NT2/D1 (cell line): ENCODE results near the gene CNTLN.
"Not testable (repeated sequence)": the region's sequence is repeated elsewhere in the genome, so short reads cannot be mapped to it uniquely, and the experiment has no call there.

Experiments used
- DNase-seq: peaks from one replicate; pipeline ENCODE4 v3.0.0-alpha.2; 2011; ENCODE audit warnings: low read depth, low spot score
- H3K27me3 ChIP-seq: 2 replicates; pipeline ENCODE4 v1.6.0; 2011; ENCODE audit warnings: mild to moderate bottlenecking; ENCODE audit not compliant: insufficient read length, insufficient read depth
- H3K36me3 ChIP-seq: 2 replicates; pipeline ENCODE4 v1.6.1; 2011; ENCODE audit warnings: mild to moderate bottlenecking, low read length, mixed read lengths; ENCODE audit not compliant: insufficient read depth, insufficient read length
- H3K4me1 ChIP-seq: 2 replicates; pipeline ENCODE4 v1.5.1; 2011; ENCODE audit not compliant: insufficient read depth, insufficient read length
- H3K4me3 ChIP-seq: 2 replicates; pipeline ENCODE4 v1.5.1; 2011; ENCODE audit warnings: low read depth; ENCODE audit not compliant: insufficient read length
- H3K9ac ChIP-seq: 2 replicates; pipeline ENCODE4 v1.6.0; 2011; ENCODE audit warnings: low read depth; ENCODE audit not compliant: insufficient read length
- H3K9me3 ChIP-seq: 2 replicates; pipeline ENCODE4 v1.5.1; 2011; ENCODE audit warnings: mild to moderate bottlenecking, low read length; ENCODE audit not compliant: insufficient read depth
- SUZ12 ChIP-seq: IDR thresholded peaks from 2 replicates; pipeline ENCODE4 v1.6.1; 2011; ENCODE audit not compliant: insufficient read length, insufficient read depth; ENCODE audit errors: extremely low read depth
- YY1 ChIP-seq: IDR thresholded peaks from 2 replicates; pipeline ENCODE4 v1.6.1; 2011; ENCODE audit not compliant: insufficient read length, insufficient read depth
- ZNF274 ChIP-seq: IDR thresholded peaks from 2 replicates; pipeline ENCODE4 v1.6.1; 2011; ENCODE audit warnings: mild to moderate bottlenecking, low read depth, low read length

The CNTLN gene

GRCh38 chr9:17422994-17423680, 288.3 kb downstream of the CNTLN start:
- no peaks in the 10 kb centered on the region for H3K27me3 ChIP-seq
- no peak for TF ChIP-seq ZNF274
- no peak for TF ChIP-seq SUZ12
- TF ChIP-seq YY1: no peak
- DNase-seq: no peak
- H3K9me3 ChIP-seq: no peaks in the 10 kb centered on the region
- no peak overlapping the region for H3K9ac ChIP-seq
- H3K4me1 ChIP-seq: no peaks in the 10 kb centered on the region
- no peak overlapping the region for H3K4me3 ChIP-seq
- H3K36me3 ChIP-seq: no peaks in the 10 kb centered on the region

GRCh38 chr9:17423681-17424011, 288.8 kb downstream of the CNTLN start:
- no peak overlapping the region for H3K9ac ChIP-seq

GRCh38 chr9:17425384-17425783, 290.5 kb downstream of the CNTLN start:
- Histone ChIP-seq H3K9me3 (no peaks in the 10 kb centered on the region), H3K9ac (no peak overlapping the region), H3K27me3 (no peaks in the 10 kb centered on the region), H3K4me1 (no peaks in the 10 kb centered on the region), H3K36me3 (no peaks in the 10 kb centered on the region), H3K4me3 (no peak overlapping the region)
- DNase-seq: no peak
- TF ChIP-seq SUZ12 (no peak), ZNF274 (no peak), YY1 (no peak)

More at GRCh38 chr9:17423681-17424011, 288.8 kb downstream of the CNTLN start:
- no peaks in the 10 kb centered on the region for H3K4me1 ChIP-seq
- H3K4me3 ChIP-seq: no peak overlapping the region
- no peaks in the 10 kb centered on the region for H3K36me3 ChIP-seq
- H3K27me3 ChIP-seq: no peaks in the 10 kb centered on the region
- no peak for DNase-seq
- TF ChIP-seq SUZ12 (no peak), YY1 (no peak), ZNF274 (no peak)
- H3K9me3 ChIP-seq: no peaks in the 10 kb centered on the region

GRCh38 chr9:17433526-17433925, 298.7 kb downstream of the CNTLN start:
- Histone ChIP-seq H3K4me3 (no peak overlapping the region), H3K36me3 (no peaks in the 10 kb centered on the region), H3K27me3 (no peaks in the 10 kb centered on the region), H3K4me1 (no peaks in the 10 kb centered on the region), H3K9ac (no peak overlapping the region), H3K9me3 (no peaks in the 10 kb centered on the region)
- TF ChIP-seq YY1: no peak
- no peak for TF ChIP-seq ZNF274
- no peak for TF ChIP-seq SUZ12
- no peak for DNase-seq

- Histone ChIP-seq H3K9me3 (no peaks in the 10 kb centered on the region), H3K4me3 (no peak overlapping the region), H3K27me3 (no peaks in the 10 kb centered on the region), H3K36me3 (no peaks in the 10 kb centered on the region), H3K4me1 (no peaks in the 10 kb centered on the region), H3K9ac (no peak overlapping the region)
- TF ChIP-seq YY1: no peak
- TF ChIP-seq SUZ12: no peak
- TF ChIP-seq ZNF274: no peak
- DNase-seq: no peak
Measured at GRCh38 chr9:17436854-17437253, 302.0 kb downstream of the CNTLN start.

- no peak for DNase-seq
- Histone ChIP-seq H3K4me3 (no peak overlapping the region), H3K27me3 (no peaks in the 10 kb centered on the region), H3K9me3 (no peaks in the 10 kb centered on the region), H3K36me3 (no peaks in the 10 kb centered on the region), H3K9ac (no peak overlapping the region), H3K4me1 (no peaks in the 10 kb centered on the region)
- TF ChIP-seq SUZ12 (no peak), YY1 (no peak), ZNF274 (no peak)
Measured at GRCh38 chr9:17437813-17438212, 303.0 kb downstream of the CNTLN start.

GRCh38 chr9:17445126-17445525, 310.3 kb downstream of the CNTLN start:
- H3K4me1 ChIP-seq, DNase-seq, H3K4me3 ChIP-seq, H3K36me3 ChIP-seq, H3K27me3 ChIP-seq, H3K9me3 ChIP-seq, H3K9ac ChIP-seq: not testable (repeated sequence)
